H7 (cell line): ENCODE results near the gene AP5B1. TPM values are rescaled to one million over a fixed set of nuclear protein-coding genes. Genes with fewer than 3 reads are reported as not detected.
"Not testable (repeated sequence)": the region's sequence is repeated elsewhere in the genome, so short reads cannot be mapped to it uniquely, and the experiment has no call there.

Experiments
- DNase-seq: peaks from one replicate; pipeline ENCODE4 v3.0.0; 2012
- H3K27me3 ChIP-seq: 2 replicates; pipeline ENCODE4 v1.6.0; 2011; ENCODE audit warnings: mild to moderate bottlenecking, low read length; ENCODE audit not compliant: control insufficient read depth, insufficient read depth
- H3K36me3 ChIP-seq: replicated peaks from 2 replicates; pipeline ENCODE4 v1.5.1; 2011; ENCODE audit warnings: low read length; ENCODE audit not compliant: control insufficient read depth, insufficient read depth
- H3K4me3 ChIP-seq: 2 replicates; pipeline ENCODE4 v1.5.1; 2011; ENCODE audit warnings: low read depth, mild to moderate bottlenecking, control low read depth, low read length, moderate library complexity; ENCODE audit not compliant: insufficient read depth
- total RNA-seq: library from RNA; depleted of rRNA; stranded (reverse); fragments of >200 nt; shearing (Covaris generic); gene quantifications from 2 replicates; pipeline ENCODE4 v1.2.3, GENCODE V29; 2014

AP5B1 gene
- total RNA-seq, 1 experiment from 2014 or later, result 6.7 TPM

DNA sequence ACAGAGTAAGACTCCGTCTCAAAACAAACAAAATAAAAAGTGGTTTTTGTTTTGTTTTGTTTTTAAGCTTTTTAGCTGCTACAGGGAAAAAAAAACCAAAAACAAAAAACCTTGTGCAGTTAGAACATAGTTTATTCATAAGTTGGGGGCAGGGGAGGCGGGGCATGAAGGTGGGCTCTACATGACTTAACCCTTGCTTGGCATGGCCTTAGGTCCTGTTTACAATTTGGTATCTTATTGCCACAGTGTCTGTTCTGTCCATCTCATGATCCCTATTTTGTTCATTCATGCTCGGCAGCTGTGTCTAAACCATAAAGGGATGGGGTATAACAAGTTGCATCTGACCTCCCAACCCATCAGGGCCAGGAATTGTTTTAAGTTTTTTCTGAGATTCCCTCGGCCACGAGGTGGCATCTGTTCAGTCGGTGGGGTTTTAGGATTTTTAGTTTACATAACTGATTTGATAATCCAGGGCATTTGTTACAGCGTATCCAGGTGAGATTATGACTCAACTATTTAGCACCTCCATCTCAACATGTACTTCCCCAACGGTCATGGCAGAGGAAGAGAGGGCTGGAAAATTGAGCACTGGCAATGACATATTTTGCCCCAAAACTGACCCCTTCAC is 6.9 kb downstream of the AP5B1 start:
- Histone ChIP-seq H3K4me3 (no peak overlapping the region), H3K36me3 (no peaks in the 10 kb centered on the region; the same call in none of the 2 replicates)

DNA sequence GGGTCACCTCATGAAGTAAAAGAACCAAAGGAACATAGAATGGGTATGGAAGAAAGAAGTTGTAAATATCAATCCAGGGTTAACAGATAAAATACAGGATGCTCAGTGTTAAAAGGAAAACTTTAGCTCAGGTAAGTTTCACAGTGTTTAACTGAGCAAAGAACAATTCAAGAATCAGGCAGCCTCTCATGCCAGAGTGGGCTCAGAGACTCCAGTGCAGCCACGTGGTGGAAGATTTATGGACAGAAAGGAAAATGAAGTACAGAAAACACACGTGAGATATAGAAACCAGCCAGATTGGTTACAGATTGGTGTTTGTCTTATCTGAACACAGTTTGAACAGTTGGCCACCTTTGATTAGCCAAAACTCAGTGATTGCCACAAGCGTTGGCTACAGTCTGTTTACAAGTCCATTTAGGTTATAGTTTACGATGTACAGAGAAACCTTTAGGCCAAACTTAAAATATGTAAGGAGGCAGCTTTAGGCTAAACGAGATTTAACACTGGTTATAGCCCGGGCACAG is 9.1 kb downstream of the AP5B1 start:
- H3K36me3 ChIP-seq, result no peaks in the 10 kb centered on the region

More for the DNA sequence above, 6.9 kb downstream of the AP5B1 start:
- peak; percentile 60 for DNase-seq
- no peaks in the 10 kb centered on the region; the same call in 1 of the 2 replicates for H3K27me3 ChIP-seq

GRCh38 chr11:65770951-65771567 is 9.7 kb downstream of the AP5B1 start:
- DNase-seq, result no peak
- H3K4me3 ChIP-seq, result no peak overlapping the region
- no peaks in the 10 kb centered on the region; the same call in 1 of the 2 replicates for H3K27me3 ChIP-seq
- H3K36me3 ChIP-seq, result no peaks in the 10 kb centered on the region

More for the DNA sequence above, 9.1 kb downstream of the AP5B1 start:
- no peak for DNase-seq
- no peaks in the 10 kb centered on the region; the same call in 1 of the 2 replicates for H3K27me3 ChIP-seq
- H3K4me3 ChIP-seq, result no peak overlapping the region

GRCh38 chr11:65767806-65768205 is 13.0 kb downstream of the AP5B1 start:
- not testable (repeated sequence) for H3K27me3 ChIP-seq, H3K36me3 ChIP-seq, DNase-seq, H3K4me3 ChIP-seq

DNA sequence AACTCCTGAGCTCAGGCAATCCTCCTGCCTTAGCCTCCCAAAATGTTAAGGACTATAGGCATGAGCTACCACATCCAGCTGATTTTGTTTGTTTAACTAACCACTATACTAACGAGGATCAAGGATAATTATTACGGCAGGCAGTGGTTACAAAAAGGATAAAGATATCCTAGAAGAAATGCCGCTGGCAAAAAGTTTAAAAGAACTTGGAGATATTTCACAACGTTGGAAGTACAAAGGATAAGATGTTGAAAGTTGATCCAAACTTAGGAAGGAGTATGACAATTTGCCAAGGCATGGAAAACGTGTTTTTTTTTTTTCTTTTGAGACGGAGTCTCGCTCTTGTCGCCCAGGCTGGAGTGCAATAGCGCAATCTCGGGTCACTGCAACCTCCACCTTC is 13.4 kb downstream of the AP5B1 start:
- Histone ChIP-seq H3K4me3 (no peak overlapping the region), H3K36me3 (no peaks in the 10 kb centered on the region), H3K27me3 (no peaks in the 10 kb centered on the region; the same call in 1 of the 2 replicates)
- DNase-seq, result no peak

DNA sequence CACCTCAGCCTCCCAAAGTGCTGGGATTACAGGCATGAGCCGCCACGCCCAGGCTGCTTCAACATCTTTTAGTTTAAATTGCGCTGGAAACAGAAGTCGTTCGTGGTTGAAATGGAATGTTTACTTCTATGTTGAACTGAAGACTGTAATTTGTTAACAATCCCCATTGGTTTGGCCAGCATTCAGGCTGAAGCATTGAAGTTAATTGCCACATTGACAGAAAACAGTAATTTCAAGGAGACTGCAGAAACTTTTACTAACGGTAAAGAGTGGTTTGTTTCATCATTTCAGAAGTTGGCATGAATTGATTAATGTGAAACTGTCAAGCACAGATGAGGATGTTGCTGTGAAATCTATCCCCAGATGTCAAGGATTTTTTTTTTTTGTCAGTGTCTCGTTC is 14.2 kb downstream of the AP5B1 start:
- Histone ChIP-seq H3K36me3 (no peaks in the 10 kb centered on the region), H3K4me3 (no peak overlapping the region), H3K27me3 (no peaks in the 10 kb centered on the region; the same call in 1 of the 2 replicates)
- no peak for DNase-seq

DNA sequence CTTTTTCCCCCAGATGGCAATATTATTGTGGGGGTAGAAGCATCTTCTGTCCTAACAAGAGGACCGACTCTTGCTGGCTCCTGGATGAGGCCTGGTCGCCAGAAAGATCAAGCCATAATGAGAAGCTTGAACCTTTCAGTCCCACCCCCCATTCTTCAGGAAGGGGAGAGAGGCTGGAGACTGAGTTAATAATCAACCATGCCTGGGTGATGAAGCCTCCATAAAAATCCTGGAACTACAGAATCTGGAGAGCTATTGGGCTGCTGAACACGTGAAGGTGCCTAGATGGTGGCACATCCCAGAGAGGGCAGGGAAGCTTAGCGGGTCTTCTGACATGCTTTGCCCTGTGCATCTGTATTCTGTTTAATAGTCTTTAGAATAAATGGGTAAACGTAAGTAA is 16.3 kb downstream of the AP5B1 start:
- no peak for DNase-seq
- Histone ChIP-seq H3K4me3 (no peak overlapping the region), H3K36me3 (no peaks in the 10 kb centered on the region), H3K27me3 (no peaks in the 10 kb centered on the region)

DNA sequence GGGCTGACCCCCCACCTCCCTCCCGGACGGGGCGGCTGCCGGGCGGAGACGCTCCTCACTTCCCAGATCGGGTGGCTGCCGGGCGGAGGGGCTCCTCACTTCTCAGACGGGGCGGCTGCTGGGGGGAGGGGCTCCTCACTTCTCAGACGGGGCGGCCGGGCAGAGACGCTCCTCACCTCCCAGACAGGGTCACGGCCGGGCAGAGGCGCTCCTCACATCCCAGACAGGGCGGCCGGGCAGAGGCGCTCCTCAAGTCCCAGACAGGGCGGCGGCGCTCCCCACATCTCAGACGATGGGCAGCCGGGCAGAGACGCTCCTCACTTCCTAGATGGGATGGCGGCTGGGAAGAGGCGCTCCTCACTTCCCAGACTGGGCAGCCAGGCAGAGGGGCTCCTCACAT is 18.0 kb downstream of the AP5B1 start:
- H3K27me3 ChIP-seq, H3K4me3 ChIP-seq, DNase-seq, H3K36me3 ChIP-seq: not testable (repeated sequence)

DNA sequence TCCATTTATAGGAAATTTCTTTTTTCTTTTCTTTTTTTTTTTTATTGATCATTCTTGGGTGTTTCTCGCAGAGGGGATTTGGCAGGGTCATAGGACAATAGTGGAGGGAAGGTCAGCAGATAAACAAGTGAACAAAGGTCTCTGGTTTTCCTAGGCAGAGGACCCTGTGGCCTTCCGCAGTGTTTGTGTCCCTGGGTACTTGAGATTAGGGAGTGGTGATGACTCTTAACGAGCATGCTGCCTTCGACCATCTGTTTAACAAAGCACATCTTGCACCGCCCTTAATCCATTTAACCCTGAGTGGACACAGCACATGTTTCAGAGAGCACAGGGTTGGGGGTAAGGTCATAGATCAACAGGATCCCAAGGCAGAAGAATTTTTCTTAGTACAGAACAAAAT is 18.6 kb downstream of the AP5B1 start:
- DNase-seq, H3K27me3 ChIP-seq, H3K36me3 ChIP-seq, H3K4me3 ChIP-seq: not testable (repeated sequence)

- Histone ChIP-seq H3K4me3 (no peak overlapping the region), H3K36me3 (no peaks in the 10 kb centered on the region), H3K27me3 (no peaks in the 10 kb centered on the region; the same call in 1 of the 2 replicates)
- DNase-seq, result no peak
Observed at GRCh38 chr11:65745049-65745448, 35.7 kb downstream of the AP5B1 start.

DNA sequence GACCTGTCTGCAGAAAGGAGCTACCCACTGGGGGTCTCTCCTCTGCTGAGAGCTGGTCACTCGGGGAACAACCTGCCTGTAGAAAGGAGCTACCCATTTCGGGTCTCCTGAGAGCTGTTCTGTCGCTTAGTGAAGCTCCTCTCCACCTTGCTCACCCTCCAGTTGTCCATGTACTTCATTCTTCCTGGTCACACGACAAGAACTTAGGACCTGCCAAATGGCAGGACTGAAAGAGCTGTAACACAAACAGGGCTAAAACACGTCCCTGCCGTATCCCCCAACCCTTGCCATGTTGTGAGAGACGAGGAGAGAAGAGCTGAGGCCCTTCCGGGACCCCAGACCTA is 36.1 kb downstream of the AP5B1 start:
- DNase-seq, result no peak
- Histone ChIP-seq H3K27me3 (no peaks in the 10 kb centered on the region; the same call in 1 of the 2 replicates), H3K4me3 (no peak overlapping the region), H3K36me3 (no peaks in the 10 kb centered on the region)

DNA sequence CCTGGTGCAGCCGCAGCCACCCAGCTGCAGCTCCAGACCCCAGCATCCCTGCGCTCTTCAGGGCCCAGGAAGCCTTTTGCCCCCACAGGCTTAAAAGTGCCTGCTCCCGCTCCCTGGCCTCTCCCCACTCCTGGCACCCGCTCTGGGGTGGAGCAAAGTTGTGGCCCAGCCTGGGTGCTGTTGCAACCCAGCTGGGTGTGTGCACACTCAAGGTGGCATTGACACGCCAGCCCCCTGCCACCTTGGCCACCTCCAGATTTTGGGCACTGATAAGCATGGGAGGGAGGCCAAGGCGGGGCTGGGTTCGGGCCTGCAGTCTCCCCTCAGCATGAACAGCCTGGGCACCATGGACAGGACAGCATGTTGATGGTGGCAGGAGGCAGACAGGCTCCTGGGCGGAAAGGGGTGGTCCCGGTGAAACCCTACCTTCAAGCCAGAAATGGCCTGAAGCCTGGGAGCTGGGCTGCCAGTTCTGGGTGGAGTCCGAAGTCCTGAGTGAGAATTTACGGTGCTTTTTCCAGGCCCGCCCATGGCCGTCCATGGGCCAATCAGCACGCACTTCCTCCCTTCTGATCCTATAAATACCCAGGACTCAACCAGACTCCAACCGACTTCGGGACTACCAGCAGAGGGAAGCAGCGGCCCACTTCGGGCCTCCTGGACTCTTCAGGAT is 36.6 kb downstream of the AP5B1 start:
- DNase-seq, result peak; percentile 79
- no peaks in the 10 kb centered on the region for H3K36me3 ChIP-seq
- H3K4me3 ChIP-seq, result no peak overlapping the region
- no peaks in the 10 kb centered on the region; the same call in 1 of the 2 replicates for H3K27me3 ChIP-seq

DNA sequence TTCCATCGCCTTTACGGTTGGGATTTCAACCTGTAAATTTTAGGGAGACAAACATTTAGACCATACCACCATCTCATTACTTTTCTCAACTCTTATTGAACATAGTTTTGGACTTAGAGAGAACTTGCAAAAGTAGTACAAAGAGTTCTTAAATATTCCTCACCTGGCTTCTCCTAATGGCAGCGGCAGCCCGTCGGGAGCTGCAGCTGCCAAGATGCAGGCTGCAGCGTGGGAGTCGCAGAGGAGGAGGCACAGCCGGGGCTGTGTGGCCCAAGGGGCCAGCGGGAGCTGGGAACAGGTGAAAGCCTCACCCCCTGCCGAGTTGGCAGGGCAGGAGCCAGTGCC is 37.1 kb downstream of the AP5B1 start:
- no peak overlapping the region for H3K4me3 ChIP-seq
- peak; percentile 37 for DNase-seq
- H3K36me3 ChIP-seq, result no peaks in the 10 kb centered on the region
- no peaks in the 10 kb centered on the region; the same call in 1 of the 2 replicates for H3K27me3 ChIP-seq

DNA sequence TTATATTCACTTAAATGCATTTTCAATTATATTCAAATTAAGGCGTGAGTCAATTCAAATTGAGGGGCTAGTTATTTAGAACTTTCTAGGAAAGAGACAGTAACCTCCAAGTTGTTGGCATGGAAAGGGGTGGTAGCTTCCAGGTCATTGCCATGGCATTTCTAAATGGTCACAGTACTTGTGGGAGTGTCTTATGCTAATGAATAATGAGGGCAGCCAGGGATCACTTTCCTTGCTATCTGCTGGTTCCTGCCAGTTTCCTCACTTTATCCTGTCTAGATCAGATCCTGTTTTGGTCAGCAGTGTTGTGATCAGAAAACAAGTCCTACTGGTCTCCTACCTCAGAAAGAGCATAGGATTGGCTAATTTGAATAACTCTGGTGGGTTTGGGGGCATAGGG is 38.4 kb downstream of the AP5B1 start:
- no peaks in the 10 kb centered on the region; the same call in 1 of the 2 replicates for H3K27me3 ChIP-seq
- H3K36me3 ChIP-seq, result no peaks in the 10 kb centered on the region
- no peak overlapping the region for H3K4me3 ChIP-seq
- DNase-seq, result no peak

DNA sequence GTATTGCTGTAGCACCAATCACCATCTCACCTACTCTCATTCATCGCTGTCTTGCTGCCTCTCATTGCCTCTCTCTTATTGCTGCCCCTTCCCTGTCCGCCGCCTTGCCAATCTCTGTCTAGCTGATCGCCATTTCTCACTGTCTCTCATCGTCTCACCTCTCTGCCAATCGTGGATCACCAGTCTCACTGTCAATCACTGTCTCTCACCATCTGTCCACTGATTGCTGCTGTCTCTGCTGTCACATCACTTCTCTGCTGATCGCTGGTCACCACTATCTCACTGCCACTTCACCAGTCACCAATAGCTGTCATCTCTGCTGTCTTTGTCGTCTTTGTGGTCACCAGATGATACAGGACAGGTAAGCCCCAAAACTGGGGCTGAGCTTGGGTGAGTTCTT is 39.6 kb downstream of the AP5B1 start:
- no peak for DNase-seq
- no peaks in the 10 kb centered on the region for H3K36me3 ChIP-seq
- H3K4me3 ChIP-seq, result no peak overlapping the region
- H3K27me3 ChIP-seq, result no peaks in the 10 kb centered on the region; the same call in 1 of the 2 replicates
